Stimulated activated naive CD8-positive, alpha-beta T cell treated with anti-CD3 and anti-CD28 coated beads, Interleukin-15, Interleukin-2, amounts not matched to agents 100 ng/mL and 50 ng/mL, for 24 hours (primary cell): ENCODE data around the gene FAM200B.

ENCODE experiments used
- H3K27ac Mint-ChIP-seq: one replicate; pipeline ENCODE4 v1.8.0; 2021; ENCODE audit warnings: mild to moderate bottlenecking, mixed read lengths
- H3K27me3 Mint-ChIP-seq: one replicate; pipeline ENCODE4 v1.8.0; 2021; ENCODE audit warnings: mixed read lengths
- H3K36me3 Mint-ChIP-seq: one replicate; pipeline ENCODE4 v1.8.0; 2021; ENCODE audit warnings: low read depth, mixed read lengths
- H3K4me1 Mint-ChIP-seq: one replicate; pipeline ENCODE4 v1.8.0; 2021; ENCODE audit warnings: low read depth, mixed read lengths
- H3K4me3 Mint-ChIP-seq: one replicate; pipeline ENCODE4 v1.8.0; 2021; ENCODE audit warnings: mild to moderate bottlenecking, mixed read lengths
- H3K9me3 Mint-ChIP-seq: one replicate; pipeline ENCODE4 v1.8.0; 2021; ENCODE audit warnings: mixed read lengths

The FAM200B gene

DNA sequence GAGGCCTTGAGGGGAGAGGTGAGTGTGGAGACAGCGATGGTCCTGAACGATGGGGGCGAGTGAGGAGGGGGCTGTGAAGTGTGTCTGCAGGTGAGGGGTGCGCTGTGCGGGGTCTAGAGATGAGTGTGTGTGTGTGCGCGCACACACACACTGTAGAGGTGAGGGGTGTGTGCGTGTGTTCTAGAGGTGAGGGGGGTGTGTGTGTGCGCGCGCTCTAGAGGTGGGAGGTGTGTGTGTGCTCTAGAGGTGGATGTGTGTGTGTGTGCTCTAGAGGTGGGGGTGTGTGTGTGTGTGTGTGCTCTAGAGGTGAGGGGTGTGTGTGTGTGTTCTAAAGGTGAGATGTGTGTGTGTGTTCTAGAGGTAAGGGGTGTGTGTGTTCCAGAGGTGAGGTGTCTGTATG, 21.8 kb downstream of the FAM200B start:
- Mint-ChIP-seq H3K36me3 (no peaks in the 10 kb centered on the region), H3K27me3 (peaks cover 24% of the 10 kb centered on the region), H3K27ac (no peak overlapping the region), H3K9me3 (no peaks in the 10 kb centered on the region), H3K4me1 (peaks cover 4% of the 10 kb centered on the region), H3K4me3 (peak overlapping the region; percentile 83)

GRCh38 chr4:15704129-15704528, 22.5 kb downstream of the FAM200B start:
- H3K27ac Mint-ChIP-seq = no peak overlapping the region
- H3K4me1 Mint-ChIP-seq = peaks cover 4% of the 10 kb centered on the region
- H3K4me3 Mint-ChIP-seq = no peak overlapping the region
- H3K9me3 Mint-ChIP-seq = no peaks in the 10 kb centered on the region
- peaks cover 24% of the 10 kb centered on the region for H3K27me3 Mint-ChIP-seq
- no peaks in the 10 kb centered on the region for H3K36me3 Mint-ChIP-seq

GRCh38 chr4:15706646-15707362, 25.2 kb downstream of the FAM200B start:
- Mint-ChIP-seq H3K4me1 (peaks cover 8% of the 10 kb centered on the region), H3K27ac (no peak overlapping the region), H3K27me3 (peaks cover 8% of the 10 kb centered on the region), H3K9me3 (no peaks in the 10 kb centered on the region), H3K36me3 (no peaks in the 10 kb centered on the region), H3K4me3 (no peak overlapping the region)

- H3K9me3 Mint-ChIP-seq = no peaks in the 10 kb centered on the region
- H3K27me3 Mint-ChIP-seq = peaks cover 4% of the 10 kb centered on the region
- H3K4me3 Mint-ChIP-seq = no peak overlapping the region
- no peaks in the 10 kb centered on the region for H3K36me3 Mint-ChIP-seq
- H3K27ac Mint-ChIP-seq = no peak overlapping the region
- H3K4me1 Mint-ChIP-seq = peaks cover 12% of the 10 kb centered on the region
Observed at GRCh38 chr4:15707363-15707715, 25.7 kb downstream of the FAM200B start.

DNA sequence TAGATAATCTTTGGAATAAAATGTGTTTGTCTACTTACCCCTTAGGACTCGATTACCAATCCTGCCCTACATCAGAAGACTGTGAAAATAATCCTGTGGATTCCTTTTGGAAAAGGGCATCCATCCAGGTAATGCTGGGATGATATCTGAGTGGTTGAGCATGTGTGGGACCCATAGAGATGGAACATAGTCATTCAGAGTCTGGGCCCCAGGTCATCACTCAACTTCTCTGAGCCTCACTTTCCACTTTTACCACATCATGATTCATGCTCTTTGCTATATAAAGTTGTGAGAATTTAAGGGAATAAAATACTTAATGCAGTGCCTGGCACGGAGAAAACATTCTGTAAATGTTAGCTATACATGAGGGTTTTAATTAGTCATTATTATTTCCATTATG, 30.1 kb downstream of the FAM200B start:
- Mint-ChIP-seq H3K4me3 (no peak overlapping the region), H3K36me3 (no peaks in the 10 kb centered on the region), H3K27ac (no peak overlapping the region), H3K4me1 (peaks cover 8% of the 10 kb centered on the region), H3K27me3 (no peaks in the 10 kb centered on the region), H3K9me3 (no peaks in the 10 kb centered on the region)

DNA sequence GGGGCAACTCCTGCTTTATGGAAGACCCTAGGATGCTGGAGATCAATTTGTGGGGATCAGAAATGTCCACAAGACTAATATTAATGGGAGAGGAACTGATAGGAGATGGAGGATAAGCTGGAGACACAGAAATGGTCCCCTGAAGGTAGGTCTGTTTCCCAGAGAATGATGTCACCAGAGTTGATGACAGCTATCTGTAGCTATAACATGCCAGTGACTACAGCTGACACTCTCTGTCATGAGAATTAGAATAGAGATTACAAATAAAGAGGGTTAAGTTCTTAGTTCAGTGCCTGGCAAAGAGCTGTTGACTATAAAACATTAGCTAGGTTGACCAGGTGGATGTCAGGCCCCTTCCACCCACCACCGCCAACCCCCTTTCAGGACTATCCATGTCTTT, 30.6 kb downstream of the FAM200B start:
- Mint-ChIP-seq H3K9me3 (no peaks in the 10 kb centered on the region), H3K4me3 (no peak overlapping the region), H3K27me3 (no peaks in the 10 kb centered on the region), H3K4me1 (peaks cover 8% of the 10 kb centered on the region), H3K27ac (no peak overlapping the region), H3K36me3 (no peaks in the 10 kb centered on the region)

DNA sequence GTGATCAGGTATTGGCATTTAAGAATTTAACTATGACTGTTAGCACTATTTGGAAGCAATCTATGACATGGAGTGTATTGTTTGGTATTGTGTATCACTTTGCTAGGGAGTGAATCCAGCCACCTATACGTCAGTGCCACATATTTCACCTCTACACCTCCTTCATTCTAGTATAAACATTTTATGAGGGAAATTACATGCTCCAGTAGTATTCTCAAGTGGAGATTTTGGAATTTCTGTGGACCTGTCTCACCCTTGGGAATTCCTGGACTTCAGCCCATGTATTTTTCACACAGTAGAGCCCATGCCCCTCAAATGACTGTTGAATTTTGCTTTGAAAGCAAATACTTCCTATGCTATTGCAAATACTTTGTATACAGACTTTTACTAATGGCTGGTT, 32.5 kb downstream of the FAM200B start:
- peaks cover 8% of the 10 kb centered on the region for H3K4me1 Mint-ChIP-seq
- no peak overlapping the region for H3K4me3 Mint-ChIP-seq
- H3K9me3 Mint-ChIP-seq = no peaks in the 10 kb centered on the region
- no peaks in the 10 kb centered on the region for H3K27me3 Mint-ChIP-seq
- H3K27ac Mint-ChIP-seq = no peak overlapping the region
- no peaks in the 10 kb centered on the region for H3K36me3 Mint-ChIP-seq

GRCh38 chr4:15714646-15715435, 33.2 kb downstream of the FAM200B start:
- H3K9me3 Mint-ChIP-seq = no peaks in the 10 kb centered on the region
- H3K4me3 Mint-ChIP-seq = no peak overlapping the region
- no peaks in the 10 kb centered on the region for H3K36me3 Mint-ChIP-seq
- H3K27ac Mint-ChIP-seq = no peak overlapping the region
- H3K27me3 Mint-ChIP-seq = no peaks in the 10 kb centered on the region
- H3K4me1 Mint-ChIP-seq = peaks cover 8% of the 10 kb centered on the region

GRCh38 chr4:15716115-15716514, 34.5 kb downstream of the FAM200B start:
- no peaks in the 10 kb centered on the region for H3K9me3 Mint-ChIP-seq
- no peak overlapping the region for H3K27ac Mint-ChIP-seq
- H3K36me3 Mint-ChIP-seq = no peaks in the 10 kb centered on the region

DNA sequence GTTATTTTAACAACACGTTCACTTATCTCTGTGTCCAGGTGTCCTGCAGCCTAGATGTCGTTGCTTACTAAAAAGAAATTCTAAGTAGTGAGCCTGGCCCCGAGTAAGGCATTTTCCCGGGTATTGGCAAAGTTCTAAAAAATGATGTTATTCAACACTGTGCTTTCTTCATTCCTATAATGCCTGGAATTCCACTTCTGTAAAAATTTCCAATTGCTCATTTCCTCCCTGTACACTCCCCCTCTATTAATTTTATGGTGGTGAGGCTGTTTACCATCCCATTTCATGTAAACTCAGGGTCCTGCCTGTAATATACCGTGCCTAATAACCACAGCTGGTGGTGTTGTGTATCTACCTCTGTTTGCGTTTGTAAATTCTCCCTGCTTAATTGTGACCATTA, 35.5 kb downstream of the FAM200B start:
- Mint-ChIP-seq H3K27ac (no peak overlapping the region), H3K36me3 (no peaks in the 10 kb centered on the region), H3K9me3 (no peaks in the 10 kb centered on the region), H3K4me1 (peaks cover 1% of the 10 kb centered on the region), H3K27me3 (no peaks in the 10 kb centered on the region), H3K4me3 (no peak overlapping the region)

More at GRCh38 chr4:15716115-15716514, 34.5 kb downstream of the FAM200B start:
- peaks cover 8% of the 10 kb centered on the region for H3K4me1 Mint-ChIP-seq
- no peak overlapping the region for H3K4me3 Mint-ChIP-seq
- H3K27me3 Mint-ChIP-seq = no peaks in the 10 kb centered on the region

GRCh38 chr4:15717657-15718416, 36.2 kb downstream of the FAM200B start:
- no peaks in the 10 kb centered on the region for H3K36me3 Mint-ChIP-seq
- H3K27ac Mint-ChIP-seq = no peak overlapping the region
- H3K4me1 Mint-ChIP-seq = no peaks in the 10 kb centered on the region
- no peaks in the 10 kb centered on the region for H3K27me3 Mint-ChIP-seq
- no peak overlapping the region for H3K4me3 Mint-ChIP-seq
- H3K9me3 Mint-ChIP-seq = no peaks in the 10 kb centered on the region

DNA sequence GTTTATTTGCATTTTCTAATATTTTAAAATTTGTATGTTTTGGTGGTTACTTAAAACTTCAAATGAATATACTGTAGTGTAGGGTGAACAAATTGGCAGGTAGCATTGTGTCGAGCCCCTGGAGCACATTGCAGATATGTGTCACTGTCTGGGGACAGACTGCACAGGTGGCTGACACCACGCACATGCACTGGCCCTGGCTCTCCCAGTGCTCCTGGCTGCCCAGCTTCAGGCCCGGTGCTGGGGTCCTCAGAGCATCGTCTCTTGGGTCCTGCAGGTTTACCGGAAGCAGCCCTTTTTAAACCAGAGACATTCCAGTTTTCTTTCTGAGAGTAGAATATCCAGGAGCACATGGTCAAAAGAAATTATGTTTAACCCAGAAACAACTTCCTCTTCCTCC, 36.8 kb downstream of the FAM200B start:
- Mint-ChIP-seq H3K4me1 (no peaks in the 10 kb centered on the region), H3K27me3 (no peaks in the 10 kb centered on the region), H3K9me3 (no peaks in the 10 kb centered on the region), H3K4me3 (no peak overlapping the region), H3K36me3 (no peaks in the 10 kb centered on the region), H3K27ac (no peak overlapping the region)

- Mint-ChIP-seq H3K27me3 (no peaks in the 10 kb centered on the region), H3K4me1 (no peaks in the 10 kb centered on the region), H3K27ac (no peak overlapping the region), H3K4me3 (no peak overlapping the region), H3K9me3 (no peaks in the 10 kb centered on the region), H3K36me3 (no peaks in the 10 kb centered on the region)
Observed at GRCh38 chr4:15718959-15719358, 37.3 kb downstream of the FAM200B start.

DNA sequence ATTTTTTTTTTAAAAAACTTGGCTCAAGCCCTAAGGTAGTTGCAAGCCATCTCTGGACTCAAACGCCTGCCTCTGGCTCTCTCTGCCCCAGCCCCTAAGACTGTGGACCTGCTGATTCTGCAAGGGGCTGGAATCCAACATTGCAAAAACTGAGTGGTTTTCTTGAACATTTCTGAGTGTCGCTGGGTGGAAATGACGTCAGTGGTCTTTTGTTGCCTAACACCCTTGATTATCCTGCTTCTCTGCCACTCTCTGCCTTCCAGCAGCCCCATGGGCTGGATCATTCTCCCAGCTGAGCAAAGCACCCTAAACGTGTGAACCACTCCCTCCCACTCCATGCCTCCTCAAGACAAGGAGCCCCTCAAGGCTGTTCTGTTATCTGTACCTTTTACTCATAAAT, 37.9 kb downstream of the FAM200B start:
- H3K4me3 Mint-ChIP-seq = no peak overlapping the region
- H3K27ac Mint-ChIP-seq = no peak overlapping the region
- H3K4me1 Mint-ChIP-seq = no peaks in the 10 kb centered on the region
- no peaks in the 10 kb centered on the region for H3K36me3 Mint-ChIP-seq
- no peaks in the 10 kb centered on the region for H3K27me3 Mint-ChIP-seq
- no peaks in the 10 kb centered on the region for H3K9me3 Mint-ChIP-seq

DNA sequence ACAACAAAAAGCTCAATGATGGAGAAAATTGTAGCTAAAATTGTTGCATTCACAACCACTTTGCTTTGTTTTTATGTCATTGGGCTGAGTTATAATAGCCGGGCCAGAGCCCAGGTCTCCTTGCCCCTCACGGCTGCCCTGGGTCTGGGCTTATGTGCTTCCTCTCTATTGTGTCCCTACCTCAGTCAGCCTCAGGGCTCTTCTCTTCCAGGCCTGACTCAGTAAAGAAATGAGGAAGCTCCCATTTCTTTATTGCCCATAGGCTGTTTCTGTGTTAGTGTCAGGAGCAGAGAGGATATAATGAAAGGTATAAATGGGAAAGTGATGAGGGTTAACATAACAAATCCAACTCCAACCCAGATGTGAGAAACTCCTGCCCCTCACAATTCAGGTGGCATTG, 39.2 kb downstream of the FAM200B start:
- H3K4me3 Mint-ChIP-seq = no peak overlapping the region
- no peak overlapping the region for H3K27ac Mint-ChIP-seq
- H3K4me1 Mint-ChIP-seq = peaks cover 3% of the 10 kb centered on the region
- H3K36me3 Mint-ChIP-seq = no peaks in the 10 kb centered on the region
- no peaks in the 10 kb centered on the region for H3K9me3 Mint-ChIP-seq
- no peaks in the 10 kb centered on the region for H3K27me3 Mint-ChIP-seq
